GM06990 (cell line): ENCODE results near the gene KREMEN1.
A peak's percentile ranks its signal among the peaks of the same experiment; 100 is the strongest.

ENCODE experiments used
- DNase-seq: peaks from one replicate; pipeline ENCODE4 v3.0.0-alpha.2; 2011; ENCODE audit not compliant: insufficient read length; ENCODE audit errors: extremely low read depth
- H3K27me3 ChIP-seq: replicated peaks from 2 replicates; pipeline ENCODE4 v1.6.0; 2011; ENCODE audit warnings: low read length; ENCODE audit not compliant: control insufficient read depth, insufficient read depth
- H3K36me3 ChIP-seq: 2 replicates; pipeline ENCODE4 v1.5.1; 2011; ENCODE audit warnings: low read length; ENCODE audit not compliant: control insufficient read depth, insufficient read depth
- H3K4me3 ChIP-seq: replicated peaks from 2 replicates; pipeline ENCODE4 v1.5.1; 2011; ENCODE audit warnings: low read depth, mild to moderate bottlenecking, control low read depth, low read length
- CTCF ChIP-seq: IDR thresholded peaks from 2 replicates; pipeline ENCODE4 v1.5.1; 2011; ENCODE audit warnings: low read length, control low read depth, mild to moderate bottlenecking, inconsistent platforms; ENCODE audit not compliant: insufficient read depth, poor library complexity, severe bottlenecking

Gene KREMEN1

GRCh38 chr22:29152045-29152953 is 79.5 kb downstream of the KREMEN1 start:
- no peak for DNase-seq
- no peak for TF ChIP-seq CTCF
- no peaks in the 10 kb centered on the region for H3K27me3 ChIP-seq
- no peaks in the 10 kb centered on the region for H3K36me3 ChIP-seq
- no peak overlapping the region for H3K4me3 ChIP-seq

- no peak for TF ChIP-seq CTCF
- no peak for DNase-seq
- Histone ChIP-seq H3K36me3 (no peaks in the 10 kb centered on the region), H3K4me3 (no peak overlapping the region), H3K27me3 (no peaks in the 10 kb centered on the region)
Measured at GRCh38 chr22:29152954-29153719, 80.3 kb downstream of the KREMEN1 start.

- TF ChIP-seq CTCF, result peak; percentile 95
- H3K4me3 ChIP-seq, result no peak overlapping the region
- peak; percentile 73 for DNase-seq
- no peaks in the 10 kb centered on the region for H3K36me3 ChIP-seq
- H3K27me3 ChIP-seq, result no peaks in the 10 kb centered on the region
Measured at GRCh38 chr22:29154364-29155048, 81.7 kb downstream of the KREMEN1 start.

- Histone ChIP-seq H3K27me3 (no peaks in the 10 kb centered on the region), H3K4me3 (no peak overlapping the region), H3K36me3 (no peaks in the 10 kb centered on the region)
- DNase-seq, result no peak
- TF ChIP-seq CTCF, result no peak
Measured at GRCh38 chr22:29155966-29156365, 83.1 kb downstream of the KREMEN1 start.

GRCh38 chr22:29156507-29156906 is 83.7 kb downstream of the KREMEN1 start:
- TF ChIP-seq CTCF, result peak; percentile 47
- H3K36me3 ChIP-seq, result no peaks in the 10 kb centered on the region
- no peak for DNase-seq
- H3K4me3 ChIP-seq, result no peak overlapping the region
- H3K27me3 ChIP-seq, result no peaks in the 10 kb centered on the region
